ENCODE measurements around the gene ABCB11. TPM values are rescaled to one million over a fixed set of nuclear protein-coding genes. Genes with fewer than 3 reads are reported as not detected.

The ABCB11 gene
- total and polyA plus RNA-seq, 9 of the 15 experiments (the other 6 are each of a cell fraction or from before 2014, with no cell fraction given): 0.04 to 0.51 (median 0.10) TPM; not detected in 1

- TF ChIP-seq ETS1 (conservative IDR thresholded peaks at IDR 0.05; ENCODE audit: control insufficient read depth, low read depth, low read length): no peak
- TF ChIP-seq EZH2 (IDR thresholded peaks at IDR 0.05; ENCODE audit: borderline replicate concordance, low read depth, low read length): peak; percentile 62; the same call in 1 of the 2 replicates
- TF ChIP-seq ZNF77 (CRISPR knock-in tag; IDR thresholded peaks at IDR 0.05): no peak
- TF ChIP-seq MEF2A (IDR thresholded peaks at IDR 0.05; ENCODE audit: control insufficient read depth, low read depth, low read length): peak; percentile 31; the same call in 1 of the 2 replicates
- TF ChIP-seq PURB (CRISPR knock-in tag; IDR thresholded peaks at IDR 0.05; ENCODE audit: low read depth): no peak
- no peak for TF ChIP-seq HNRNPL (IDR thresholded peaks at IDR 0.05; ENCODE audit: low read depth, low read length)
- TF ChIP-seq CHAMP1 (IDR thresholded peaks at IDR 0.05): peak; percentile 100
- no peak for TF ChIP-seq THRAP3 (IDR thresholded peaks at IDR 0.05; ENCODE audit: borderline replicate concordance)
- TF ChIP-seq NCOA4 (IDR thresholded peaks at IDR 0.05; ENCODE audit: partially characterized antibody): peak; percentile 88
- peak; percentile 86 to 96 for TF ChIP-seq AFF1 (IDR thresholded peaks at IDR 0.05; ENCODE audit: low read depth in 1 of 2, partially characterized antibody in 2 of 2)
- no peak for TF ChIP-seq EGR1 (conservative IDR thresholded peaks at IDR 0.05)
- peak in 1 of 3 experiments; percentile 78; a peak in 2 of 6 replicates for TF ChIP-seq ZBTB11 (CRISPR knock-in tag; IDR thresholded peaks at IDR 0.05)
- TF ChIP-seq STAT5A (IDR thresholded peaks at IDR 0.05; ENCODE audit: borderline replicate concordance, low read length): peak; percentile 98
Observed at GRCh38 chr2:168976034-168976654, 55.0 kb downstream of the ABCB11 start (continued).
